GDM1 (cell line): Measurements from ENCODE around the gene DGKB.
"Not testable (repeated sequence)": the region's sequence is repeated elsewhere in the genome, so short reads cannot be mapped to it uniquely, and the experiment has no call there.

Experiments used
- DNase-seq: peaks from one replicate; lab custom pipeline; 2025; lab: John Stamatoyannopoulos, UW

Gene DGKB

GRCh38 chr7:14583518-14583917 is 319.0 kb downstream of the DGKB start:
- DNase-seq = no peak

- no peak for DNase-seq
Measured at GRCh38 chr7:14582010-14582409, 320.5 kb downstream of the DGKB start.

GRCh38 chr7:14579971-14580370 is 322.6 kb downstream of the DGKB start:
- DNase-seq = no peak

- no peak for DNase-seq
Measured at GRCh38 chr7:14576578-14576977, 326.0 kb downstream of the DGKB start.

- DNase-seq = no peak
Measured at GRCh38 chr7:14570750-14571607, 331.6 kb downstream of the DGKB start.

- DNase-seq = no peak
Measured at GRCh38 chr7:14552060-14552459, 350.5 kb downstream of the DGKB start.

GRCh38 chr7:14551310-14551709 is 351.2 kb downstream of the DGKB start:
- DNase-seq = no peak

GRCh38 chr7:14542624-14543023 is 359.9 kb downstream of the DGKB start:
- DNase-seq = no peak

- DNase-seq = no peak
Measured at GRCh38 chr7:14521183-14521582, 381.4 kb downstream of the DGKB start.

GRCh38 chr7:14510268-14510667 is 392.3 kb downstream of the DGKB start:
- no peak for DNase-seq

- no peak for DNase-seq
Measured at GRCh38 chr7:14507617-14508016, 394.9 kb downstream of the DGKB start.

- no peak for DNase-seq
Measured at GRCh38 chr7:14505906-14506305, 396.6 kb downstream of the DGKB start.

- DNase-seq = no peak
Measured at GRCh38 chr7:14504134-14504533, 398.4 kb downstream of the DGKB start.

GRCh38 chr7:14503623-14504022 is 398.9 kb downstream of the DGKB start:
- no peak for DNase-seq

- DNase-seq = no peak
Measured at GRCh38 chr7:14501436-14501835, 401.1 kb downstream of the DGKB start.

GRCh38 chr7:14497390-14497789 is 405.2 kb downstream of the DGKB start:
- no peak for DNase-seq

- DNase-seq = no peak
Measured at GRCh38 chr7:14495633-14496032, 406.9 kb downstream of the DGKB start.

- DNase-seq = no peak
Measured at GRCh38 chr7:14487701-14488395, 414.7 kb downstream of the DGKB start.

GRCh38 chr7:14483663-14484062 is 418.9 kb downstream of the DGKB start:
- DNase-seq = no peak

GRCh38 chr7:14480281-14480680 is 422.3 kb downstream of the DGKB start:
- no peak for DNase-seq

- DNase-seq = no peak
Measured at GRCh38 chr7:14478834-14479510, 423.6 kb downstream of the DGKB start.

- DNase-seq = not testable (repeated sequence)
Measured at GRCh38 chr7:14461716-14462115, 440.8 kb downstream of the DGKB start.

- DNase-seq = not testable (repeated sequence)
Measured at GRCh38 chr7:14458846-14459245, 443.7 kb downstream of the DGKB start.
